ENCODE results near the gene IQSEC1. TPM values are rescaled to one million over a fixed set of nuclear protein-coding genes. Genes with fewer than 3 reads are reported as not detected.

Gene IQSEC1
- total RNA-seq: 10 to 100 TPM; 22.7 to 24.5 TPM
- polyA plus RNA-seq (2013, experiment 1 of 2): 39.0 TPM
- polyA plus RNA-seq (2013, experiment 2 of 2): 38.9 TPM
- long read RNA-seq, experiment 1, partial matches to known transcripts: 13 of 14 reads
- long read RNA-seq, experiment 1, other reads (novel, unspliced or antisense): 1 of 14 reads
- long read RNA-seq, experiment 2, partial matches to known transcripts: 2 of 20 reads
- long read RNA-seq, experiment 2, other reads (novel, unspliced or antisense): 18 of 20 reads
- long read RNA-seq, experiment 3, partial matches to known transcripts: 24 of 26 reads
- long read RNA-seq, experiment 3, other reads (novel, unspliced or antisense): 2 of 26 reads
- long read RNA-seq, experiment 4, partial matches to known transcripts: 0 of 1 reads
- long read RNA-seq, experiment 4, other reads (novel, unspliced or antisense): 1 of 1 reads

DNA sequence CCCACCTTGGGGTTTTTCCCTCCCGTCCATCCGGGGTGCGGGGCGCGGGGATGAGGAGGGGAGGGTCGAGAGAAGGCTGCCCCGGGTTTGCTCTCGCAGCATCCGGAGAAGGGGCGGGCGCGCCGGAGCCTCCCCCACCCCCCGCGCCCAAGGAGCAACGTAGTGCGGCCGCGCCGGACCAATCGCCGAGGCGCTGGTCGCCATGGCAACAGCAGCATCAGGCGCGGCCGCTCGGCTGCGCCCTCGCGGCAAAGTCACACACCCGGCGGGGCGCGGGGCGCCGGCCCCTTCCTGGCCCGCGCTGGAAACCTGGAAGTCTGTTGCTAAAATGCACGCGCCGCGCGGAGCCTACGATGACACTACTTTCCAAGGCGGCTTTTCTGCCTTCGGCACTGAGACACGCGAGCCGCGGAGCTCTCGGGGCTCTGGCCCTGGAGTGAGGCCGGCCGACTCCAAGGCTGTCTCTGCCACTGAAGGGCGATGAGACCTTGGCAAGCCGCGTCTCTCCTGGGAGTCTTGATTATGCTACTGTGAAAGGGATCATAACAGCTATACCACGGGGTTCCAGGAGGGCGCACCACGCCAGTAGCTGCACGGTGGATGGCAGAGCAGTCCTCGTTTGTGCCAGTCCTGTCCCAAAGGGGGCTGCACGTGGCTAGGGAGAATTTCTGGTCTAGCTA lies at the start of gene IQSEC1:
IQSEC1 (minus strand) TSS at position 104 of the 680 bp plus-strand sequence. CDS start 415 bp downstream, outside the sequence.
- peak; percentile 89 for DNase-seq
- H3K4me3 ChIP-seq (ENCODE audit: low read length): no peak within 1 kb of the TSS
- H3K36me3 ChIP-seq (ENCODE audit: control insufficient read depth, insufficient read depth, low read length): no peaks in the 10 kb centered on the region
- H3K9me3 ChIP-seq (ENCODE audit: control insufficient read depth, low read length): no peaks in the 10 kb centered on the region
- Mint-ChIP-seq H3K36me3 (ENCODE audit: low read depth) (no peaks in the 10 kb centered on the region), H3K9me3 (no peaks in the 10 kb centered on the region), H3K4me3 (peak within 1 kb of the TSS; percentile 37), H3K27ac (no peak within 1 kb of the TSS), H3K4me1 (peaks cover 2% of the 10 kb centered on the region), H3K27me3 (ENCODE audit: insufficient read depth) (peaks cover 45% of the 10 kb centered on the region)
- no peak within 1 kb of the TSS for H3K27ac ChIP-seq (ENCODE audit: low read depth, low read length)
- no peaks in the 10 kb centered on the region for H3K4me1 ChIP-seq (ENCODE audit: control insufficient read depth, insufficient read depth, low read length)
- H3K9ac ChIP-seq (ENCODE audit: extremely low read depth, low read length, poor library complexity, severe bottlenecking): no peak within 1 kb of the TSS
- H3K27me3 ChIP-seq (ENCODE audit: control insufficient read depth, insufficient read depth, low read length, poor library complexity, severe bottlenecking): peaks cover 51% of the 10 kb centered on the region
- WGBS, 2 experiments (ENCODE audit: insufficient coverage in 1 of 2, insufficient read length in 1 of 2): 16 to 36% methylated on average over 13 to 63 of the region's 63 CpGs
- TF ChIP-seq CTCF (conservative IDR thresholded peaks at IDR 0.05): no peak

DNA sequence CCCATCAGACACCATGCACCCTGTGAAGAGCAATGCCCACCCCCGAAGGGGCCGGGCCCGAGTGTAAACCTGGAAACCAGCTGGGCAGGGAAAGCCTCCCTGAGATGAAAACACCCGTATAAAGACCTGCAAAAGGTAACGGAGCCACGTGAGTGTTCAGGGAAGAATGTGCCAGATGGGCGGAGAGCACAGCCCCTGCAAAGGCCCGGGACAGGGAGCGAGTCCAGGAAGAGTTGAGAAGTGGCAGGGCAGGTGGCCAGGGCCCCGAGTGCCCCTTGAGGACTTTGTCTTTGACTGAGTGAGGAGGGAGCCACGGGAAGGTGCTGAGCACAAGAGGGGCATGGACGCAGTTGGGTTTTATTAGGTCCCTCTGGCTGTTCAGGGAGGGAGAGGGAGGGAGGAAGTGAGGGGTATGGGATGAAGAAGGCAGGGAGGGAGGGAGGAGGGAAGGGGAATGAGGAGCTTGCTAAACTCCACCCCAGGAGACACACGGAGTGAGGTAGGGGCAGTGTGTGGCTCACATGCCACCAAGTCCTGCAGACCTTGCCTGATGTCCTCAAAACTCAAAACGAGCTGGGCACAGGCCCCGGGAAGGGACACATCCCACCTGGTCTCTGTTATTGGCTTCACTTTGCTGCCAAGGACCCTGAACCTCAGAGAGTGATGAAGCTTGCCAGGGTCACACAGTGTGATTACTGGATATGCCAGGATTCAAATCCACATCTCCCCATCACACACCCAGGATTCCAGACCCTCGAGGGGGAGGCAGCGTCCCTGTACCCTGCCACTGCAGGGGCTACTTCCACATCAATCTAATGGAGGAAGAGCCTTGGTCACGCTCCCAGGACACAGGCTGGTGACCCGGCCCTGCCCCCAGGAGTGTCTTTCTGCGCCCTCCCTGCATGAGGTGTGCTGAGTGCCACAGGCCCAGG lies 49.1 kb upstream of the IQSEC1 start:
- no peak overlapping the region for H3K4me3 ChIP-seq (ENCODE audit: low read length)
- peak; percentile 26 for DNase-seq
- TF ChIP-seq CTCF (conservative IDR thresholded peaks at IDR 0.05): no peak
- Mint-ChIP-seq H3K27ac (no peak overlapping the region), H3K27me3 (ENCODE audit: insufficient read depth) (no peaks in the 10 kb centered on the region), H3K9me3 (no peaks in the 10 kb centered on the region), H3K4me3 (no peak overlapping the region), H3K36me3 (ENCODE audit: low read depth) (no peaks in the 10 kb centered on the region), H3K4me1 (no peaks in the 10 kb centered on the region)
- H3K9me3 ChIP-seq (ENCODE audit: control insufficient read depth, low read length): no peaks in the 10 kb centered on the region
- H3K36me3 ChIP-seq (ENCODE audit: control insufficient read depth, insufficient read depth, low read length): no peaks in the 10 kb centered on the region
- no peaks in the 10 kb centered on the region for H3K4me1 ChIP-seq (ENCODE audit: control insufficient read depth, insufficient read depth, low read length)
- H3K27ac ChIP-seq (ENCODE audit: low read depth, low read length): no peak overlapping the region
- no peak overlapping the region for H3K9ac ChIP-seq (ENCODE audit: extremely low read depth, low read length, poor library complexity, severe bottlenecking)
- H3K27me3 ChIP-seq (ENCODE audit: control insufficient read depth, insufficient read depth, low read length, poor library complexity, severe bottlenecking): no peaks in the 10 kb centered on the region
- WGBS, 2 experiments (ENCODE audit: insufficient coverage in 1 of 2, insufficient read length in 1 of 2): 80 to 83% methylated on average over 16 to 20 of the region's 20 CpGs

GRCh38 chr3:13121553-13122001 lies 48.3 kb upstream of the IQSEC1 start:
- no peaks in the 10 kb centered on the region for H3K36me3 Mint-ChIP-seq (ENCODE audit: low read depth)
- H3K4me3 ChIP-seq (ENCODE audit: low read length): no peak overlapping the region

More at GRCh38 chr3:13121553-13122001, 48.3 kb upstream of the IQSEC1 start:
- Histone ChIP-seq H3K9ac (ENCODE audit: extremely low read depth, low read length, poor library complexity, severe bottlenecking) (no peak overlapping the region), H3K27ac (ENCODE audit: low read depth, low read length) (no peak overlapping the region), H3K4me1 (ENCODE audit: control insufficient read depth, insufficient read depth, low read length) (no peaks in the 10 kb centered on the region), H3K27me3 (ENCODE audit: control insufficient read depth, insufficient read depth, low read length, poor library complexity, severe bottlenecking) (no peaks in the 10 kb centered on the region), H3K36me3 (ENCODE audit: control insufficient read depth, insufficient read depth, low read length) (no peaks in the 10 kb centered on the region), H3K9me3 (ENCODE audit: control insufficient read depth, low read length) (no peaks in the 10 kb centered on the region)
- peak; percentile 57 for TF ChIP-seq CTCF (conservative IDR thresholded peaks at IDR 0.05)
- H3K4me3 Mint-ChIP-seq: no peak overlapping the region
- 81 to 94% methylated on average over 5 to 14 of the region's 14 CpGs for WGBS, 2 experiments (ENCODE audit: insufficient coverage in 1 of 2, insufficient read length in 1 of 2)
- DNase-seq: peak; percentile 81
- H3K4me1 Mint-ChIP-seq: no peaks in the 10 kb centered on the region
- no peak overlapping the region for H3K27ac Mint-ChIP-seq
- no peaks in the 10 kb centered on the region for H3K27me3 Mint-ChIP-seq (ENCODE audit: insufficient read depth)
- no peaks in the 10 kb centered on the region for H3K9me3 Mint-ChIP-seq
